HFFc6 (cell line): Measurements from ENCODE around the gene NRDE2. TPM values are rescaled to one million over a fixed set of nuclear protein-coding genes. Genes with fewer than 3 reads are reported as not detected.

ENCODE experiments used
- DNase-seq: peaks from one replicate; pipeline ENCODE4 v3.0.0-alpha.2; 2018
- H3K27ac Mint-ChIP-seq: 2 replicates; pipeline ENCODE4 v1.8.0; 2020; ENCODE audit warnings: mild to moderate bottlenecking, mixed read lengths
- H3K27me3 Mint-ChIP-seq: 2 replicates; pipeline ENCODE4 v1.8.0; 2021; ENCODE audit warnings: mild to moderate bottlenecking, moderate library complexity, mixed read lengths; ENCODE audit not compliant: insufficient read depth
- H3K36me3 Mint-ChIP-seq: 2 replicates; pipeline ENCODE4 v1.8.0; 2021; ENCODE audit warnings: low read depth, mixed read lengths
- H3K4me1 Mint-ChIP-seq: 2 replicates; pipeline ENCODE4 v1.8.0; 2020; ENCODE audit warnings: low read depth, mixed read lengths
- H3K4me3 Mint-ChIP-seq: 2 replicates; pipeline ENCODE4 v1.8.0; 2020; ENCODE audit warnings: mild to moderate bottlenecking, moderate library complexity, mixed read lengths
- H3K9me3 Mint-ChIP-seq: 2 replicates; pipeline ENCODE4 v1.8.0; 2020; ENCODE audit warnings: mild to moderate bottlenecking, mixed read lengths
- CTCF ChIP-seq: fragments of 200-600 bp; sonication (generic); IDR thresholded peaks from 2 replicates; pipeline ENCODE4 v1.5.0; 2021; ENCODE audit warnings: antibody characterized with exemption, mild to moderate bottlenecking
- total RNA-seq, 6 experiments: library from RNA; stranded (reverse); fragmentation: NEBNext Ultra II Directional; extraction: Animal tissue kit (Norgen Biotek cat#: 25700); gene quantifications; 2 replicates in 1 of 6; 3 replicates in 5 of 6; pipeline ENCODE4 v1.2.3, GENCODE V29; 2021

The NRDE2 gene
- total RNA-seq, 6 experiments from 2014 or later: 7.9 to 12.1 (median 9.8) TPM

DNA sequence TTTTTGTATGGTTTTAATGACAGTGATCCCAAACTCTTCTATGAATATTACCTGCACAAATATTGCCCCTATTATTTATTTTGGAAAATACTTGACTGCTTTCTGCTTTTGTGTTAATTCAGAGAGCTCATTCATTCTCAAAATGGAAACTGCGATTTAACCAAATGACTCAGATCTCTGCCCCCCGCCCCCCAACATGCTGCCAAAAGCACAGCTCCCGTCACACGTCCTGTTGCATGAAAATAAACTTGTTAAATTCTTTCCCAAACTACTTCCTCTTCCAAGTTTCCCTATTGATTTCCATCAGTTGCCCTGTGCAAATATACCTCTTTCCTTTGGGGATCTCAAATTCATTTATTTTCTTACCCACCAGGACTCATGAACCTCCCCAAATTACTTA is 18.0 kb upstream of the NRDE2 start:
- Mint-ChIP-seq H3K27ac (no peak overlapping the region), H3K4me1 (peaks cover 7% of the 10 kb centered on the region), H3K36me3 (no peaks in the 10 kb centered on the region), H3K27me3 (peaks cover 2% of the 10 kb centered on the region), H3K9me3 (no peaks in the 10 kb centered on the region), H3K4me3 (no peak overlapping the region)
- DNase-seq: no peak
- TF ChIP-seq CTCF: no peak

DNA sequence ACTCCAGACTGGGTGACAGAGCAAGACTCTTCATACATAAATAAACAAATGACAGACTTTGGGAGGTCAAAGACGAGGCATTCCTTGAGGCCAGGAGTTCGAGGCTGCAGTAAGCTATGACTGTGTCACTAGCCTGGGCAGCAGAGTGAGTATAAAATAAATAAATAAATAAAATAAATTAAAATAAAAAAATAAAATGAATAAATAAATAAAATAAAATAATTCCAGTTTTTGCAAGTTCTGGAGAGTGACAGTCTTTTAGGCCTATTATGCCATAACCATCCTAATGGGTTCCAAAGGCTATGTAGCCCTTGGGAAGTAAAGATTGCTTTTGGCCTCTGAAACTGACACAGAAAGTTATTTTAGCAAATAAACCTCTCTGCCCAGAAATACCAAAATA is 16.5 kb upstream of the NRDE2 start:
- H3K9me3 Mint-ChIP-seq: no peaks in the 10 kb centered on the region
- H3K27ac Mint-ChIP-seq: no peak overlapping the region
- no peak for TF ChIP-seq CTCF

DNA sequence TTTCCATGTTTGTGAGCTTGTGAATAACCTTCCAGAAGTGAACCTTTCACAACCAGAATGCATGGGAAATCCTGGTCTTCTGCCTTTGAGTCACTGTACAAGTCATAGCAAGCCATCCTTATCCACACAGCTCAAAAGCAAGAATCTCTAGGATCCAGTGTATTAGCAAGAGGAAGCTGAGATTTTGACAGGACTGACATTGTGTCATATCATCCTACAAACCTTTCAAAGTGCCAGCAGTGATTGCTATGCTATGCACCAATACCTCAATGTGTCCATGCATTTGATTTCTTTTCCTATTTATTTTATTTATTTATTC is 13.5 kb upstream of the NRDE2 start:
- no peak overlapping the region for H3K4me3 Mint-ChIP-seq
- no peak for DNase-seq

More for the DNA sequence above, 16.5 kb upstream of the NRDE2 start:
- no peak for DNase-seq
- Mint-ChIP-seq H3K27me3 (no peaks in the 10 kb centered on the region; the same call in 1 of the 2 replicates), H3K36me3 (no peaks in the 10 kb centered on the region), H3K4me3 (no peak overlapping the region), H3K4me1 (peaks cover 7% of the 10 kb centered on the region)

DNA sequence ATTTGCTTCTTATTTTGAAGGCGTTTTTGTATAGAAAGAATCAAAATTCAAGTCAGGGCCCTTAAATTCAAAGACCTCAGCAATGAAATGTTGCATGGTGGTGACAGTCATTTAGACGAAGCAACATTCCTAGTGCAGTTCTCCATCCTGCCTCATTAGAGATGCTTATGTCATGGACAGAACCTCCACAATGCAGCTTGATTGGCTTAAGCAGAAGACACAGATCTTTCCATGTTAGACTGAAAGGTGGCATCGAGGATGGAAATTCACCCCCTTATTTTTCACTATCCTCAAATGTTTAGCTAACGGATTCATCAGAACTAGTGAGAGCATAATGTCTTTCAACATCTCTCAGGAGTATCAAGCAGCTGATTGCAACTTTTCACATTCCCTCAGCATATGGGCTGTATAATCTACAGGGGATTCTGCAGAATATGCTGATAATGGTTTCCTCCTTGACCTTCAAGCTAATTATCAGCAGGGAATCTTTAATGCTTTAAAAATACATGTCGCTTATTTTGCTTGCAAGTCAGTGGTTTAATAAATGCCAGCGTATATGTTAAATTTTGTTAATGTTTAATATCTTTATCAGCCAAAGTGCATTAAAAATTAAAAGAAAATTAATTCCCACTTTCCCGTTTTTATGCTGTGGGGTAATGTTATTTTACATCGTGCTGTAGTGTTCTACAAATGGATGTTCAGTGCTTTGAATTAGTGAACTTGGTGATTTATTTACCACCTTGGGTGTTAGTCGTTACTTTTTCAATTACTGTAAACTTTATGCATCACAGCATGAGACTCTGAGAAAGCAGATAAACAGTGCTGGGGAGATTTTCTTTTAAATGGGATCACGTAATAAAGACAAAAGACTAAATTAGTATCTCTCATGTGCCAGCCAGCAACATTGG is 12.8 kb upstream of the NRDE2 start:
- Mint-ChIP-seq H3K4me3 (no peak overlapping the region), H3K9me3 (no peaks in the 10 kb centered on the region), H3K4me1 (peaks cover 1% of the 10 kb centered on the region), H3K36me3 (no peaks in the 10 kb centered on the region), H3K27ac (no peak overlapping the region), H3K27me3 (peaks cover 8% of the 10 kb centered on the region)
- DNase-seq: no peak
- TF ChIP-seq CTCF: no peak

More for the DNA sequence above, 13.5 kb upstream of the NRDE2 start:
- Mint-ChIP-seq H3K27ac (no peak overlapping the region), H3K36me3 (no peaks in the 10 kb centered on the region), H3K4me1 (peaks cover 7% of the 10 kb centered on the region), H3K9me3 (no peaks in the 10 kb centered on the region), H3K27me3 (peaks cover 8% of the 10 kb centered on the region)
- TF ChIP-seq CTCF: no peak

DNA sequence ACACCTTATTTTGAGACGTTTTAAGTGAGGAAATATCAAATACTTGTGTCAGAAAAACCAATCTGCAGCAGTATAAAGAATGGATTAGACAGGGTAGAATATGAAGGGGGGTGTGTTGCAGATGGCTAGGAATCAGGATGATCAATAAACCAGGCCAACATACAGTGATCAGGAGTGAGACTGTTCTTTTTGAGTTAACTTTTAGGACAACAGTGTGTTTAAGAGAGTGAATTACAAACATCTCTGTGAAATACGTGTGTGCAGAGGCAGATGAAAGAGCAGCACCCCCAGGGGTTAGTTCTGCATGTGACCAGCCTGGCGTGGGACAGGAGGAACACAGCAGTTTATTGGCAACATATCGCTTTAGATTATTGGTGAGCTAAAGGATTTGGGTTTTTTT is 10.6 kb upstream of the NRDE2 start:
- H3K4me3 Mint-ChIP-seq: no peak overlapping the region

More for the DNA sequence above, 10.6 kb upstream of the NRDE2 start:
- H3K36me3 Mint-ChIP-seq: no peaks in the 10 kb centered on the region
- no peak for DNase-seq
- TF ChIP-seq CTCF: no peak
- H3K4me1 Mint-ChIP-seq: no peaks in the 10 kb centered on the region
- no peak overlapping the region for H3K27ac Mint-ChIP-seq
- peaks cover 15% of the 10 kb centered on the region for H3K27me3 Mint-ChIP-seq
- H3K9me3 Mint-ChIP-seq: no peaks in the 10 kb centered on the region
